Measurements from ENCODE around the gene CHDH. TPM values are rescaled to one million over a fixed set of nuclear protein-coding genes. Genes with fewer than 3 reads are reported as not detected.

Gene CHDH
- polyA plus RNA-seq, 3 donors: not detected

GRCh38 chr3:53822331-53822741 lies 23.9 kb downstream of the CHDH start:
- H3K9me3 Mint-ChIP-seq: peaks cover 0 to 3% (median 0%) of the 10 kb centered on the region in 7 donors
- H3K36me3 ChIP-seq (replicated peaks in 1 of 2; ENCODE audit: control insufficient read depth in 1 of 2, insufficient read depth in 2 of 2, low read length in 2 of 2): no peaks in the 10 kb centered on the region
- H3K4me1 ChIP-seq (ENCODE audit: control insufficient read depth in 1 of 2, insufficient read depth in 2 of 2, low read length in 2 of 2): no peaks in the 10 kb centered on the region
- TF ChIP-seq, protein P1, sequence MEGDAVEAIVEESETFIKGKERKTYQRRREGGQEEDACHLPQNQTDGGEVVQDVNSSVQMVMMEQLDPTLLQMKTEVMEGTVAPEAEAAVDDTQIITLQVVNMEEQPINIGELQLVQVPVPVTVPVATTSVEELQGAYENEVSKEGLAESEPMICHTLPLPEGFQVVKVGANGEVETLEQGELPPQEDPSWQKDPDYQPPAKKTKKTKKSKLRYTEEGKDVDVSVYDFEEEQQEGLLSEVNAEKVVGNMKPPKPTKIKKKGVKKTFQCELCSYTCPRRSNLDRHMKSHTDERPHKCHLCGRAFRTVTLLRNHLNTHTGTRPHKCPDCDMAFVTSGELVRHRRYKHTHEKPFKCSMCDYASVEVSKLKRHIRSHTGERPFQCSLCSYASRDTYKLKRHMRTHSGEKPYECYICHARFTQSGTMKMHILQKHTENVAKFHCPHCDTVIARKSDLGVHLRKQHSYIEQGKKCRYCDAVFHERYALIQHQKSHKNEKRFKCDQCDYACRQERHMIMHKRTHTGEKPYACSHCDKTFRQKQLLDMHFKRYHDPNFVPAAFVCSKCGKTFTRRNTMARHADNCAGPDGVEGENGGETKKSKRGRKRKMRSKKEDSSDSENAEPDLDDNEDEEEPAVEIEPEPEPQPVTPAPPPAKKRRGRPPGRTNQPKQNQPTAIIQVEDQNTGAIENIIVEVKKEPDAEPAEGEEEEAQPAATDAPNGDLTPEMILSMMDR (IDR thresholded peaks at IDR 0.05): no peak
- no peaks in the 10 kb centered on the region for H4K20me1 ChIP-seq (ENCODE audit: insufficient read depth, low read length)
- H2AFZ ChIP-seq (ENCODE audit: insufficient read depth, low read depth, low read length, poor library complexity, severe bottlenecking): no peak overlapping the region
- no peaks in the 10 kb centered on the region for H3K4me1 Mint-ChIP-seq
- H3K27me3 ChIP-seq (ENCODE audit: control insufficient read depth in 2 of 2, insufficient read depth in 2 of 2, low read length in 2 of 2): peaks cover 0 to 6% of the 10 kb centered on the region in 2 donors
- DNase-seq: no peak
- no peaks in the 10 kb centered on the region for H3K9me3 ChIP-seq (replicated peaks in 1 of 2; ENCODE audit: control insufficient read depth in 1 of 2, insufficient read depth in 1 of 2, low read length in 2 of 2)
- H3K27ac Mint-ChIP-seq: no peak overlapping the region
- 96% methylated on average over 11 of the region's 14 CpGs for WGBS (ENCODE audit: insufficient coverage)
- no peak overlapping the region for H3K4me3 Mint-ChIP-seq
- no peak overlapping the region for H3K4me3 ChIP-seq (replicated peaks in 1 of 3; ENCODE audit: low read depth in 2 of 3, low read length in 3 of 3)
- H3K9ac ChIP-seq (ENCODE audit: insufficient read depth, low read length, poor library complexity, severe bottlenecking): no peak overlapping the region
- H3K27ac ChIP-seq (ENCODE audit: low read depth in 1 of 2, low read length in 2 of 2): no peak overlapping the region
- no peak overlapping the region for H3K4me2 ChIP-seq (replicated peaks; ENCODE audit: extremely low read depth, low read length, poor library complexity, severe bottlenecking)
- H3K36me3 Mint-ChIP-seq: no peaks in the 10 kb centered on the region
- intact Hi-C loops (cut with micrococcal nuclease): no loop called here
- no peaks in the 10 kb centered on the region for H3K79me2 ChIP-seq (ENCODE audit: insufficient read depth, low read length)
- peaks cover 9 to 23% (median 21%) of the 10 kb centered on the region in 3 donors for H3K27me3 Mint-ChIP-seq (ENCODE audit: low read depth in 3 of 3)

DNA sequence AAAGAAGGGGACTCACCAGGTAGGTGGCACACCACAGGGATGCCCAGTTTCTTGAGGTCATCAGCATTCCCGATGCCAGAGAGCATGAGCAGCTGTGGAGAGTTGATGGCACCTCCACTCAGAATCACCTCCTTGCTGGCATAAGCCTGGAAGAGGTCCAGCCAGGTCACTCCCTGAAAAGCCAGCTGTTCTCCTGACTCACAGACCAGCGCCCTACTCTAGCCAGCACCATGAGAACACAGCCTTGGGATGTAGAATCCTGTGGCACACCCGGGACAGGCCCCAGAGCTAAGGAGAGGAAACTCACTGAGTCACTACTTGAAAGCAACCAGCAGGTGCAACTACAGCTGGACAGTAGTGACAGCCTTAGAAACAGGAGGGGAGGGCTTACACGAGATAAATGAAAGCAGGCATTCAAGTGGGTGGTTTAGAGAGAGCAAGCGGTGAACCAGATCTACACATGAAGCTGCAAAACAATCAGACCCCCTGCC lies 24.5 kb downstream of the CHDH start:
- intact Hi-C loops (cut with micrococcal nuclease): no loop called here
- DNase-seq: no peak
- H3K27ac ChIP-seq (ENCODE audit: low read depth in 1 of 2, low read length in 2 of 2): no peak overlapping the region
- H2AFZ ChIP-seq (ENCODE audit: insufficient read depth, low read depth, low read length, poor library complexity, severe bottlenecking): no peak overlapping the region
- no peaks in the 10 kb centered on the region for H3K4me1 ChIP-seq (ENCODE audit: control insufficient read depth in 1 of 2, insufficient read depth in 2 of 2, low read length in 2 of 2)
- H3K4me3 ChIP-seq (replicated peaks in 1 of 3; ENCODE audit: low read depth in 2 of 3, low read length in 3 of 3): no peak overlapping the region
- Mint-ChIP-seq H3K4me3 (no peak overlapping the region), H3K9me3 (peaks cover 0 to 2% (median 0%) of the 10 kb centered on the region in 7 donors), H3K4me1 (no peaks in the 10 kb centered on the region), H3K27ac (no peak overlapping the region), H3K27me3 (ENCODE audit: low read depth in 3 of 3) (peaks cover 9 to 28% (median 21%) of the 10 kb centered on the region in 3 donors), H3K36me3 (no peaks in the 10 kb centered on the region)
- no peaks in the 10 kb centered on the region for H4K20me1 ChIP-seq (ENCODE audit: insufficient read depth, low read length)
- no peaks in the 10 kb centered on the region for H3K9me3 ChIP-seq (replicated peaks in 1 of 2; ENCODE audit: control insufficient read depth in 1 of 2, insufficient read depth in 1 of 2, low read length in 2 of 2)
- H3K79me2 ChIP-seq (ENCODE audit: insufficient read depth, low read length): no peaks in the 10 kb centered on the region
- WGBS (ENCODE audit: insufficient coverage): 82% methylated on average over 1 of the region's 5 CpGs
- H3K27me3 ChIP-seq (ENCODE audit: control insufficient read depth in 2 of 2, insufficient read depth in 2 of 2, low read length in 2 of 2): peaks cover 0 to 8% of the 10 kb centered on the region in 2 donors
- TF ChIP-seq, protein P1 (IDR thresholded peaks at IDR 0.05): no peak
- H3K9ac ChIP-seq (ENCODE audit: insufficient read depth, low read length, poor library complexity, severe bottlenecking): no peak overlapping the region
- no peak overlapping the region for H3K4me2 ChIP-seq (replicated peaks; ENCODE audit: extremely low read depth, low read length, poor library complexity, severe bottlenecking)
- H3K36me3 ChIP-seq (replicated peaks in 1 of 2; ENCODE audit: control insufficient read depth in 1 of 2, insufficient read depth in 2 of 2, low read length in 2 of 2): no peaks in the 10 kb centered on the region
